Transverse colon (tissue), 4 donors: ENCODE data around the gene ABCC5.

Experiments
- CTCF ChIP-seq, 5 experiments: fragments of 200-600 bp in 3 of 5; fragments of 450-650 bp in 2 of 5; sonication (generic) in 3 of 5; IDR thresholded peaks; 1 replicate in 2 of 5; 2 replicates in 3 of 5; pipeline ENCODE4 v1.5.1; 2016 to 2017; ENCODE audit warnings: antibody characterized with exemption in 5 of 5, inconsistent platforms in 3 of 5, mild to moderate bottlenecking in 2 of 5, moderate library complexity in 1 of 5
- EP300 ChIP-seq: sonication (generic); formaldehyde crosslinking; IDR thresholded peaks from one replicate; pipeline ENCODE4 v1.6.1; 2017; ENCODE audit warnings: antibody characterized with exemption, low read depth
- POLR2A ChIP-seq: fragments of 450-650 bp; IDR thresholded peaks from one replicate; pipeline ENCODE4 v1.6.1; 2016; ENCODE audit warnings: antibody characterized with exemption, mild to moderate bottlenecking, moderate library complexity
- POLR2AphosphoS5 ChIP-seq, 3 donors: sonication (generic); formaldehyde crosslinking; IDR thresholded peaks; one replicate each; pipeline ENCODE4 v1.6.1; 2016; ENCODE audit warnings: antibody characterized with exemption in 3 of 3

- TF ChIP-seq CTCF (IDR thresholded peaks at IDR 0.05) (no peak), POLR2AphosphoS5 (IDR thresholded peaks at IDR 0.05) (no peak), POLR2A (no peak), EP300 (no peak)
Observed at GRCh38 chr3:184031187-184031792, 13.6 kb upstream of the ABCC5 start, which contains the start of gene HTR3D.
